NCI-H2107 treated with DMSO at 0.1 percent for 48 hours (cell line): ENCODE results near the gene PNMA8A.

Source experiments
- DNase-seq: peaks from one replicate; lab custom pipeline; 2025; ENCODE audit not compliant: unreplicated experiment; lab: John Stamatoyannopoulos, UW

The PNMA8A gene

GRCh38 chr19:46429999-46430398, 41.4 kb downstream of the PNMA8A start:
- no peak for DNase-seq

GRCh38 chr19:46428239-46429135, 42.9 kb downstream of the PNMA8A start, which contains the start of gene PNMA8C:
Gene PNMA8C (minus strand): TSS chr19:46428936. CDS start chr19:46428359, 577 bp downstream.
- no peak for DNase-seq

GRCh38 chr19:46427518-46428045, 43.8 kb downstream of the PNMA8A start:
- DNase-seq: no peak

GRCh38 chr19:46426506-46427162, 44.7 kb downstream of the PNMA8A start:
- DNase-seq: peak; percentile 66

- no peak for DNase-seq
Observed at GRCh38 chr19:46426035-46426505, 45.3 kb downstream of the PNMA8A start.

- DNase-seq: no peak
Observed at GRCh38 chr19:46423188-46423587, 48.2 kb downstream of the PNMA8A start.

GRCh38 chr19:46422344-46422743, 49.0 kb downstream of the PNMA8A start:
- no peak for DNase-seq

GRCh38 chr19:46420056-46420455, 51.3 kb downstream of the PNMA8A start:
- DNase-seq: no peak
